IMR-90 (cell line): ENCODE measurements around the gene MCF2L2. TPM values are rescaled to one million over a fixed set of nuclear protein-coding genes. Genes with fewer than 3 reads are reported as not detected.
A peak's percentile ranks its signal among the peaks of the same experiment; 100 is the strongest.
"Not testable (repeated sequence)": the region's sequence is repeated elsewhere in the genome, so short reads cannot be mapped to it uniquely, and the experiment has no call there.

ENCODE experiments used
- ATAC-seq: fragments of 200-7000 bp; cut with Tn5 transposase; 2 replicates; pipeline ENCODE4 v1.9.1; 2020; ENCODE audit warnings: low read depth, mild to moderate bottlenecking, moderate library complexity
- BruUV-seq: library from RNA; stranded (reverse); fragments of 400-500 nt; replicated peaks from 2 replicates; lab custom pipeline; 2021; lab: Mats Ljungman, UMichigan
- CTCF ChIA-PET: fragments of 300-600 bp; formaldehyde crosslinking; extraction: SDS; loops from one replicate; lab custom pipeline; 2021; ENCODE audit warnings: antibody characterized with exemption; lab: Yijun Ruan, JAX
- POLR2A ChIA-PET: fragments of 300-600 bp; sonication (Branson Sonifier 250); formaldehyde crosslinking; loops from one replicate; lab custom pipeline; 2022; ENCODE audit warnings: antibody characterized with exemption; ENCODE audit not compliant: unreplicated experiment; lab: Charles Lee
- DNase-seq: peaks from one replicate; pipeline ENCODE4 v3.0.0; 2013
- H2AFZ ChIP-seq: replicated peaks from 2 replicates; pipeline ENCODE3; 2013; ENCODE audit warnings: low read length, mild to moderate bottlenecking; ENCODE audit not compliant: poor library complexity
- H2AK5ac ChIP-seq: 2 replicates; pipeline ENCODE4 v1.6.1; 2013; ENCODE audit warnings: low read depth, low read length, inconsistent platforms
- H2AK9ac ChIP-seq: replicated peaks from 2 replicates; pipeline ENCODE3; 2013; ENCODE audit warnings: mild to moderate bottlenecking, low read depth, low read length, moderate library complexity; ENCODE audit not compliant: poor library complexity
- H2BK120ac ChIP-seq: 2 replicates; pipeline ENCODE4 v1.6.1; 2013; ENCODE audit warnings: low read depth, low read length, inconsistent platforms
- H2BK15ac ChIP-seq: 3 replicates; pipeline ENCODE4 v1.6.1; 2013; ENCODE audit warnings: low read depth, low read length, inconsistent platforms
- H2BK20ac ChIP-seq: 2 replicates; pipeline ENCODE4 v1.6.1; 2013; ENCODE audit warnings: low read depth, mild to moderate bottlenecking, inconsistent platforms, low read length, moderate library complexity
- H2BK5ac ChIP-seq: 2 replicates; pipeline ENCODE4 v1.6.1; 2013; ENCODE audit warnings: mild to moderate bottlenecking, low read depth, low read length, inconsistent platforms; ENCODE audit not compliant: poor library complexity, severe bottlenecking
- H3K14ac ChIP-seq: replicated peaks from 2 replicates; pipeline ENCODE4 v1.6.1; 2013; ENCODE audit warnings: low read depth, low read length, inconsistent platforms
- H3K18ac ChIP-seq: 2 replicates; pipeline ENCODE4 v1.6.1; 2013; ENCODE audit warnings: low read depth, low read length, control low read depth
- H3K23ac ChIP-seq: 2 replicates; pipeline ENCODE4 v1.6.1; 2013; ENCODE audit warnings: low read depth, low read length, inconsistent platforms
- H3K27ac ChIP-seq: 2 replicates; pipeline ENCODE4 v1.5.1; 2013; ENCODE audit warnings: mild to moderate bottlenecking, control low read depth, low read length; ENCODE audit not compliant: insufficient read depth
- H3K27me3 ChIP-seq: 2 replicates; pipeline ENCODE4 v1.6.1; 2013; ENCODE audit warnings: low read length; ENCODE audit not compliant: control insufficient read depth, insufficient read depth
- H3K36me3 ChIP-seq: 2 replicates; pipeline ENCODE4 v1.6.1; 2013; ENCODE audit warnings: low read length, mixed read lengths; ENCODE audit not compliant: control insufficient read depth, insufficient read depth
- H3K4ac ChIP-seq: 2 replicates; pipeline ENCODE4 v1.6.1; 2013; ENCODE audit warnings: low read depth, low read length, inconsistent platforms
- H3K4me1 ChIP-seq: 2 replicates; pipeline ENCODE4 v1.6.1; 2013; ENCODE audit warnings: low read length, mixed read lengths; ENCODE audit not compliant: control insufficient read depth, insufficient read depth
- H3K4me2 ChIP-seq: 2 replicates; pipeline ENCODE4 v1.6.1; 2013; ENCODE audit warnings: low read depth, mild to moderate bottlenecking, control low read depth, low read length, moderate library complexity
- H3K4me3 ChIP-seq: 2 replicates; pipeline ENCODE4 v1.5.1; 2013; ENCODE audit warnings: low read depth, mild to moderate bottlenecking, control low read depth, low read length, moderate library complexity; ENCODE audit not compliant: insufficient read depth
- H3K56ac ChIP-seq: 2 replicates; pipeline ENCODE4 v1.6.1; 2013; ENCODE audit warnings: low read length, inconsistent platforms; ENCODE audit not compliant: insufficient read depth; ENCODE audit errors: extremely low read depth
- H3K79me1 ChIP-seq, 2 experiments: 2 replicates each; pipeline ENCODE4 v1.6.1; 2013; ENCODE audit warnings: low read length in 2 of 2, inconsistent platforms in 1 of 2, low read depth in 1 of 2
- H3K9ac ChIP-seq: 2 replicates; pipeline ENCODE4 v1.6.1; 2013; ENCODE audit warnings: low read depth, low read length, control low read depth
- H3K9me1 ChIP-seq: 2 replicates; pipeline ENCODE4 v1.6.1; 2013; ENCODE audit warnings: low read length, inconsistent platforms; ENCODE audit not compliant: insufficient read depth
- H3K9me3 ChIP-seq: 2 replicates; pipeline ENCODE4 v1.6.1; 2013; ENCODE audit warnings: low read length; ENCODE audit not compliant: control insufficient read depth, insufficient read depth
- H4K20me1 ChIP-seq: 2 replicates; pipeline ENCODE4 v1.6.1; 2013; ENCODE audit warnings: low read length, inconsistent platforms; ENCODE audit not compliant: insufficient read depth
- H4K5ac ChIP-seq: 2 replicates; pipeline ENCODE4 v1.6.1; 2013; ENCODE audit warnings: mild to moderate bottlenecking, low read depth, low read length, control low read depth
- H4K8ac ChIP-seq, 2 experiments: 2 replicates each; pipeline ENCODE4 v1.6.1; 2013; ENCODE audit warnings: low read depth in 2 of 2, low read length in 2 of 2, control low read depth in 1 of 2, inconsistent platforms in 1 of 2
- H4K91ac ChIP-seq: 2 replicates; pipeline ENCODE4 v1.6.1; 2013; ENCODE audit warnings: low read depth, low read length, inconsistent platforms; ENCODE audit not compliant: insufficient read depth
- whole genome bisulfite sequencing, 2 experiments: methylation state at CpG; one replicate each; pipeline versions ENCODE4 v1.1.5 to v1.1.7; 2013; ENCODE audit warnings: missing lambda C conversion rate in 2 of 2; ENCODE audit not compliant: insufficient read length in 1 of 2; ENCODE audit errors: extremely low coverage in 2 of 2; 5-methylcytosine and 5-hydroxymethylcytosine counted together
- dilution Hi-C: fragments of 300-500 bp; cut with HindIII; formaldehyde crosslinking; loops from one replicate; pipeline ENCODE4 v1.14.3; 2018; ENCODE audit warnings: low sequenced_read_pairs; ENCODE audit not compliant: unreplicated experiment
- in situ Hi-C: fragments of 300-500 bp; cut with MboI; formaldehyde crosslinking; loops from 3 replicates; pipeline ENCODE4 v1.14.3; 2019; ENCODE audit warnings: low sequenced_read_pairs, inconsistent platforms, mixed read lengths
- intact Hi-C: fragments of 100-400 bp; cut with micrococcal nuclease; formaldehyde crosslinking; loops from 2 replicates; pipeline ENCODE4 v1.10.0; 2022
- polyA plus RNA-seq, 3 experiments: library from polyadenylated mRNA; depleted of rRNA; stranded (reverse); fragments of >200 nt; gene quantifications; 2 replicates each; pipeline ENCODE4 v1.2.3, GENCODE V29; 2012; ENCODE audit warnings: low replicate concordance in 1 of 3
- total RNA-seq: library from RNA; depleted of rRNA; stranded (reverse); fragments of >200 nt; gene quantifications from 2 replicates; pipeline ENCODE4 v1.2.3, GENCODE V29; 2012

The MCF2L2 gene
- total and polyA plus RNA-seq, 2 of the 4 experiments (the other 2 are of a cell fraction), result under 0.01 TPM; not detected in 1

DNA sequence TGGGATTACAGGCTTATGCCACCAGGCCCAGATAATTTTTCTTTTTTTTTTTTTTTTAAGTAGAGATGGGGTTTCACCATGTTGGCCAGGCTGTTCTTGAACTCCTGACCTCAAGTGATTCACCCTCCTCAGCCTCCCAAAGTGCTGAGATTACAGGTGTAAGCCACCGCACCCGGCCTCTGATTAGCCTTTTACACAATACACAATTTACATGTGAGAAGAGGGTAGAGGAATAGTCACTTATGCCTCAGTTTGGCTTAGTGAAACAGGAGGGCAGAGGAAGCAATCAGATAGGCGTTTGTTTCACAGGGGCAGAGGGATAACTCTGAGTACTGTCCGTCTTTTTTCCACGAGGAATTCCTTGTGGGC, 56.8 kb downstream of the MCF2L2 start:
- H3K14ac ChIP-seq, H3K36me3 ChIP-seq, POLR2A ChIA-PET, H4K8ac ChIP-seq, H3K4ac ChIP-seq, H2BK5ac ChIP-seq, dilution Hi-C loops, H2AK5ac ChIP-seq, H2AK9ac ChIP-seq, H4K20me1 ChIP-seq, H3K9me1 ChIP-seq, H2BK15ac ChIP-seq, in situ Hi-C loops, DNase-seq, H4K5ac ChIP-seq, ATAC-seq, H3K9ac ChIP-seq, H3K27ac ChIP-seq, BruUV-seq, H3K56ac ChIP-seq, H2AFZ ChIP-seq, H3K23ac ChIP-seq, H3K4me2 ChIP-seq, intact Hi-C loops, H4K91ac ChIP-seq, H3K4me3 ChIP-seq, H3K79me1 ChIP-seq, H3K4me1 ChIP-seq, H3K18ac ChIP-seq, H3K9me3 ChIP-seq: not testable (repeated sequence)
- Histone ChIP-seq H2BK120ac (peak overlapping the region; percentile 37; the same call in 1 of the 2 replicates), H3K27me3 (peaks cover 21% of the 10 kb centered on the region), H2BK20ac (peak overlapping the region; percentile 42; the same call in 1 of the 2 replicates)
- CTCF ChIA-PET, result interaction anchor here (1.0 to 1.2 kb wide), 3 partner anchors 11 to 187 kb away, joined by 3 to 5 read pairs (median 4); no protein-coding TSS in a partner anchor
- 100% methylated on average over 1 of the region's 5 CpGs; no CpG with 5 or more reads in 1 of the 2 experiments for WGBS, 2 experiments
